ENCODE results near the gene LRRC32. TPM values are rescaled to one million over a fixed set of nuclear protein-coding genes. Genes with fewer than 3 reads are reported as not detected.

Gene LRRC32
- total RNA-seq, 4 donors from 2014 or later, result 19.1 to 87.5 (median 45.3) TPM

GRCh38 chr11:76623884-76624419 lies 46.6 kb downstream of the LRRC32 start:
- H3K9me3 ChIP-seq, result peaks cover 0 to 11% (median 11%) of the 10 kb centered on the region in 4 donors
- H3K36me3 ChIP-seq, result no peaks in the 10 kb centered on the region
- WGBS, result 89% methylated on average over 2 of the region's 6 CpGs
- intact Hi-C loops (cut with DNase I), result no loop called here
- H3K4me1 ChIP-seq, result peaks cover 0 to 21% (median 2%) of the 10 kb centered on the region in 4 donors
- no peak for DNase-seq (ENCODE audit: extremely low spot score)
- no peak overlapping the region for H3K27ac ChIP-seq (replicated peaks in 1 of 4)
- H3K4me3 ChIP-seq, result no peak overlapping the region
- H3K27me3 ChIP-seq, result no peaks in the 10 kb centered on the region
- no peak for TF ChIP-seq CTCF (IDR thresholded peaks at IDR 0.05)

GRCh38 chr11:76623171-76623883 lies 47.2 kb downstream of the LRRC32 start:
- no peak for TF ChIP-seq CTCF (IDR thresholded peaks at IDR 0.05)
- no peak for TF ChIP-seq POLR2A (IDR thresholded peaks at IDR 0.05; ENCODE audit: low read depth)
- TF ChIP-seq EP300 (IDR thresholded peaks at IDR 0.05), result no peak
- TF ChIP-seq POLR2AphosphoS5 (IDR thresholded peaks at IDR 0.05), result no peak
- Histone ChIP-seq H3K36me3 (no peaks in the 10 kb centered on the region), H3K9me3 (peaks cover 0 to 11% (median 11%) of the 10 kb centered on the region in 4 donors), H3K27me3 (no peaks in the 10 kb centered on the region), H3K4me3 (no peak overlapping the region), H3K27ac (replicated peaks in 1 of 4) (no peak overlapping the region), H3K4me1 (peaks cover 0 to 14% (median 0%) of the 10 kb centered on the region in 4 donors)
- 82% methylated on average over 11 of the region's 12 CpGs for WGBS
- no peak for DNase-seq (ENCODE audit: extremely low spot score)
- intact Hi-C loops (cut with DNase I), result no loop called here

- WGBS, result 97% methylated on average over 5 of the region's 5 CpGs
- no peak overlapping the region for H3K4me3 ChIP-seq
- no peak for TF ChIP-seq POLR2AphosphoS5 (IDR thresholded peaks at IDR 0.05)
- no peak for TF ChIP-seq POLR2A (IDR thresholded peaks at IDR 0.05; ENCODE audit: low read depth)
- no peak for TF ChIP-seq CTCF (IDR thresholded peaks at IDR 0.05)
- TF ChIP-seq EP300 (IDR thresholded peaks at IDR 0.05), result no peak
- H3K36me3 ChIP-seq, result no peaks in the 10 kb centered on the region
- no peak for DNase-seq (ENCODE audit: extremely low spot score)
- intact Hi-C loops (cut with DNase I), result no loop called here
- H3K27ac ChIP-seq (replicated peaks in 1 of 4), result no peak overlapping the region
- peaks cover 0 to 14% (median under 1%) of the 10 kb centered on the region in 4 donors for H3K4me1 ChIP-seq
- H3K27me3 ChIP-seq, result no peaks in the 10 kb centered on the region
- H3K9me3 ChIP-seq, result peaks cover 0 to 11% (median 11%) of the 10 kb centered on the region in 4 donors
Measured at GRCh38 chr11:76622493-76623094, 48.0 kb downstream of the LRRC32 start.

GRCh38 chr11:76621868-76622267 lies 48.7 kb downstream of the LRRC32 start:
- TF ChIP-seq POLR2AphosphoS5 (IDR thresholded peaks at IDR 0.05) (no peak), CTCF (IDR thresholded peaks at IDR 0.05) (no peak)
- Histone ChIP-seq H3K36me3 (no peaks in the 10 kb centered on the region), H3K27me3 (no peaks in the 10 kb centered on the region), H3K4me3 (no peak overlapping the region), H3K4me1 (peaks cover 0 to 14% (median 7%) of the 10 kb centered on the region in 4 donors), H3K9me3 (peaks cover 0 to 11% (median 11%) of the 10 kb centered on the region in 4 donors), H3K27ac (replicated peaks in 1 of 4) (no peak overlapping the region)
- no peak for DNase-seq (ENCODE audit: extremely low spot score)
- intact Hi-C loops (cut with DNase I), result no loop called here
- 75% methylated on average over 6 of the region's 7 CpGs for WGBS
